Smooth muscle cell (in vitro differentiated cells): ENCODE data around the gene APC2. TPM values are rescaled to one million over a fixed set of nuclear protein-coding genes. Genes with fewer than 3 reads are reported as not detected.

Experiments
- DNase-seq: peaks from one replicate; lab custom pipeline; 2025; ENCODE audit not compliant: unreplicated experiment; lab: John Stamatoyannopoulos, UW
- H2AFZ ChIP-seq: fragments of 200-600 bp; sonication (generic); 2 replicates; pipeline ENCODE4 v1.6.0; 2016; ENCODE audit warnings: antibody characterized with exemption, low read depth, mild to moderate bottlenecking
- H3F3A ChIP-seq: fragments of 200-600 bp; sonication (generic); 2 replicates; pipeline ENCODE4 v1.6.0; 2017; ENCODE audit warnings: antibody characterized with exemption, low read depth
- H3K27ac ChIP-seq: fragments of 200-600 bp; sonication (generic); 2 replicates; pipeline ENCODE4 v1.5.1; 2016; ENCODE audit warnings: low read depth, mild to moderate bottlenecking
- H3K27me3 ChIP-seq: fragments of 200-600 bp; sonication (generic); 2 replicates; pipeline ENCODE4 v1.6.1; 2016; ENCODE audit warnings: low read depth, mild to moderate bottlenecking
- H3K36me3 ChIP-seq: fragments of 200-600 bp; sonication (generic); 2 replicates; pipeline ENCODE4 v1.5.1; 2016; ENCODE audit warnings: low read depth
- H3K4me1 ChIP-seq: fragments of 200-600 bp; sonication (generic); 2 replicates; pipeline ENCODE4 v1.5.1; 2016; ENCODE audit warnings: low read depth
- H3K4me2 ChIP-seq: fragments of 200-600 bp; sonication (generic); 2 replicates; pipeline ENCODE4 v1.6.0; 2016; ENCODE audit warnings: mild to moderate bottlenecking
- H3K4me3 ChIP-seq: fragments of 200-600 bp; sonication (generic); 2 replicates; pipeline ENCODE4 v1.5.1; 2016; ENCODE audit warnings: mild to moderate bottlenecking
- H3K79me2 ChIP-seq: fragments of 200-600 bp; sonication (generic); 2 replicates; pipeline ENCODE4 v1.6.0; 2016; ENCODE audit warnings: low read depth, mild to moderate bottlenecking
- H3K9ac ChIP-seq: fragments of 200-600 bp; sonication (generic); 2 replicates; pipeline ENCODE4 v1.6.0; 2016; ENCODE audit warnings: low read depth
- H3K9me3 ChIP-seq: fragments of 200-600 bp; sonication (generic); replicated peaks from 2 replicates; pipeline ENCODE4 v1.5.1; 2016; ENCODE audit warnings: low read depth
- H4K20me1 ChIP-seq: fragments of 200-600 bp; sonication (generic); 2 replicates; pipeline ENCODE4 v1.6.0; 2016; ENCODE audit warnings: low read depth
- CTCF ChIP-seq: fragments of 200-600 bp; sonication (generic); IDR thresholded peaks from 2 replicates; pipeline ENCODE4 v1.5.1; 2017; ENCODE audit warnings: borderline replicate concordance, mild to moderate bottlenecking, antibody characterized with exemption; ENCODE audit not compliant: insufficient read depth, poor library complexity, severe bottlenecking
- WGBS: methylation state at CpG from one replicate; pipeline ENCODE4 v1.1.7; 2016; ENCODE audit warnings: low lambda C conversion rate; 5-methylcytosine and 5-hydroxymethylcytosine counted together
- polyA plus RNA-seq: library from polyadenylated mRNA; unstranded; fragments of >200 nt; fragmentation: Nextera tagmentation; extraction: Ambion mirVana; gene quantifications from 2 replicates; pipeline ENCODE4 v1.2.1, GENCODE V29; 2016
- total RNA-seq: library from RNA; depleted of rRNA; stranded (reverse); fragments of >200 nt; gene quantifications from 2 replicates; pipeline ENCODE4 v1.2.3, GENCODE V29; 2014

APC2 gene
- total and polyA plus RNA-seq, 2 experiments from 2014 or later: 0.18 to 0.30 TPM

- H3K36me3 ChIP-seq: no peaks in the 10 kb centered on the region
- no peak for DNase-seq
- no peak overlapping the region for H3K27ac ChIP-seq
- H3F3A ChIP-seq: no peaks in the 10 kb centered on the region
- peaks cover 11% of the 10 kb centered on the region for H3K4me1 ChIP-seq
- H2AFZ ChIP-seq: no peak overlapping the region
- no peak overlapping the region for H3K4me2 ChIP-seq
- WGBS: 85% methylated on average over 40 of the region's 43 CpGs
- no peak overlapping the region for H3K4me3 ChIP-seq
- H3K9ac ChIP-seq: no peak overlapping the region
- no peak for TF ChIP-seq CTCF
- H3K9me3 ChIP-seq: no peaks in the 10 kb centered on the region
- H3K27me3 ChIP-seq: peaks cover 54% of the 10 kb centered on the region
- peaks cover 37% of the 10 kb centered on the region for H4K20me1 ChIP-seq
- H3K79me2 ChIP-seq: no peaks in the 10 kb centered on the region
These were observed 6.4 kb downstream of the APC2 start for GRCh38 chr19:1456121-1456900.

- WGBS: 59% methylated on average over 47 of the region's 48 CpGs
- no peak overlapping the region for H3K4me3 ChIP-seq
- TF ChIP-seq CTCF: no peak
- no peak for DNase-seq
- H3K36me3 ChIP-seq: no peaks in the 10 kb centered on the region
- no peaks in the 10 kb centered on the region for H3F3A ChIP-seq
- H3K4me2 ChIP-seq: no peak overlapping the region
- no peaks in the 10 kb centered on the region for H3K9me3 ChIP-seq
- H3K27me3 ChIP-seq: peaks cover 45% of the 10 kb centered on the region
- peaks cover 39% of the 10 kb centered on the region for H4K20me1 ChIP-seq
- no peaks in the 10 kb centered on the region for H3K79me2 ChIP-seq
- H2AFZ ChIP-seq: no peak overlapping the region
- peaks cover 9% of the 10 kb centered on the region for H3K4me1 ChIP-seq
- H3K27ac ChIP-seq: no peak overlapping the region
- H3K9ac ChIP-seq: no peak overlapping the region
These were observed 7.3 kb downstream of the APC2 start for GRCh38 chr19:1457031-1457739.

GRCh38 chr19:1457892-1458291, 8.0 kb downstream of the APC2 start:
- WGBS: 92% methylated on average over 16 of the region's 16 CpGs
- Histone ChIP-seq H3K79me2 (no peaks in the 10 kb centered on the region), H3K9me3 (no peaks in the 10 kb centered on the region)

More at GRCh38 chr19:1457892-1458291, 8.0 kb downstream of the APC2 start:
- TF ChIP-seq CTCF: no peak
- H3K9ac ChIP-seq: no peak overlapping the region
- H2AFZ ChIP-seq: no peak overlapping the region
- no peak overlapping the region for H3K4me2 ChIP-seq
- no peaks in the 10 kb centered on the region for H3K36me3 ChIP-seq
- H3K27ac ChIP-seq: no peak overlapping the region
- H3K4me1 ChIP-seq: peaks cover 2% of the 10 kb centered on the region
- no peak for DNase-seq
- no peak overlapping the region for H3K4me3 ChIP-seq
- no peaks in the 10 kb centered on the region for H3F3A ChIP-seq
- H3K27me3 ChIP-seq: peaks cover 38% of the 10 kb centered on the region
- peaks cover 42% of the 10 kb centered on the region for H4K20me1 ChIP-seq
